Liver (tissue), 9 donors: ENCODE measurements around the gene LLPH. TPM values are rescaled to one million over a fixed set of nuclear protein-coding genes. Genes with fewer than 3 reads are reported as not detected.

Source experiments
- DNase-seq: peaks from one replicate; pipeline ENCODE4 v3.0.0-alpha.2; 2017; ENCODE audit warnings: low spot score
- H3K27ac ChIP-seq, 2 donors: one replicate each; pipeline ENCODE4 v1.7.0; 2013; ENCODE audit warnings: inconsistent platforms in 2 of 2, low read length in 2 of 2, control low read depth in 1 of 2, low read depth in 1 of 2, mild to moderate bottlenecking in 1 of 2
- H3K27me3 ChIP-seq, 4 donors: one replicate each; pipeline versions ENCODE4 v1.6.1 to v1.7.0; 2013; ENCODE audit warnings: low read length in 3 of 4, inconsistent platforms in 1 of 4, mild to moderate bottlenecking in 1 of 4, moderate library complexity in 1 of 4; ENCODE audit not compliant: control insufficient read depth in 4 of 4, insufficient read depth in 4 of 4
- H3K36me3 ChIP-seq, 4 donors: one replicate each; pipeline versions ENCODE4 v1.6.1 to v1.7.0; 2013; ENCODE audit warnings: low read length in 3 of 4, mild to moderate bottlenecking in 3 of 4, low read depth in 1 of 4, moderate library complexity in 1 of 4; ENCODE audit not compliant: control insufficient read depth in 4 of 4, insufficient read depth in 3 of 4
- H3K4me1 ChIP-seq, 4 donors: one replicate each; pipeline versions ENCODE4 v1.6.1 to v1.7.0; 2013; ENCODE audit warnings: low read length in 3 of 4, mild to moderate bottlenecking in 3 of 4, moderate library complexity in 1 of 4; ENCODE audit not compliant: control insufficient read depth in 4 of 4, insufficient read depth in 4 of 4
- H3K4me3 ChIP-seq, 3 donors: one replicate each; pipeline versions ENCODE4 v1.6.1 to v1.7.0; 2013; ENCODE audit warnings: low read length in 3 of 3, control low read depth in 1 of 3, low read depth in 1 of 3, mild to moderate bottlenecking in 1 of 3
- H3K9ac ChIP-seq, 2 donors: one replicate each; pipeline ENCODE4 v1.7.0; 2013; ENCODE audit warnings: low read length in 2 of 2, mild to moderate bottlenecking in 2 of 2, moderate library complexity in 2 of 2, control low read depth in 1 of 2, low read depth in 1 of 2
- H3K9me3 ChIP-seq, 4 donors: one replicate each; pipeline versions ENCODE4 v1.6.1 to v1.7.0; 2013; ENCODE audit warnings: low read length in 3 of 4; ENCODE audit not compliant: control insufficient read depth in 4 of 4
- EGR1 ChIP-seq, 2 donors: IDR thresholded peaks; 2 replicates each; pipeline ENCODE4 v1.6.1; 2016 to 2018; ENCODE audit warnings: antibody characterized with exemption in 2 of 2, low read depth in 2 of 2
- FOXA1 ChIP-seq: IDR thresholded peaks from 2 replicates; pipeline ENCODE4 v1.6.1; 2016; ENCODE audit warnings: antibody characterized with exemption
- FOXA2 ChIP-seq: IDR thresholded peaks from 2 replicates; pipeline ENCODE4 v1.6.1; 2016; ENCODE audit warnings: antibody characterized with exemption
- GABPA ChIP-seq, 2 donors: IDR thresholded peaks in 1 of 2; conservative IDR thresholded peaks in 1 of 2; 2 replicates each; pipeline ENCODE4 v1.6.1; 2016; ENCODE audit warnings: antibody characterized with exemption in 2 of 2, mild to moderate bottlenecking in 1 of 2, moderate library complexity in 1 of 2
- HNF4A ChIP-seq, 2 donors: conservative IDR thresholded peaks; 2 replicates each; pipeline ENCODE4 v1.6.1; 2016; ENCODE audit warnings: antibody characterized with exemption in 2 of 2, mild to moderate bottlenecking in 2 of 2
- HNF4G ChIP-seq: IDR thresholded peaks from 2 replicates; pipeline ENCODE4 v1.6.1; 2016; ENCODE audit warnings: antibody characterized with exemption
- JUND ChIP-seq, 2 donors: IDR thresholded peaks; 2 replicates each; pipeline ENCODE4 v1.6.1; 2016; ENCODE audit warnings: antibody characterized with exemption in 2 of 2
- NR2F2 ChIP-seq: IDR thresholded peaks from 2 replicates; pipeline ENCODE4 v1.6.1; 2016; ENCODE audit warnings: antibody characterized with exemption
- RAD21 ChIP-seq, 2 donors: IDR thresholded peaks; 2 replicates each; pipeline ENCODE4 v1.6.1; 2016; ENCODE audit warnings: antibody characterized with exemption in 2 of 2, mild to moderate bottlenecking in 2 of 2
- REST ChIP-seq: IDR thresholded peaks from 2 replicates; pipeline ENCODE4 v1.6.1; 2016; ENCODE audit warnings: antibody characterized with exemption, mild to moderate bottlenecking
- RXRA ChIP-seq, 2 donors: IDR thresholded peaks; 2 replicates each; pipeline ENCODE4 v1.6.1; 2017 to 2018; ENCODE audit warnings: antibody characterized with exemption in 2 of 2, mild to moderate bottlenecking in 1 of 2
- SP1 ChIP-seq: IDR thresholded peaks from 2 replicates; pipeline ENCODE4 v1.6.1; 2018; ENCODE audit warnings: antibody characterized with exemption, mild to moderate bottlenecking
- TAF1 ChIP-seq: conservative IDR thresholded peaks from 2 replicates; pipeline ENCODE4 v1.6.1; 2016; ENCODE audit warnings: antibody characterized with exemption, mild to moderate bottlenecking
- YY1 ChIP-seq: IDR thresholded peaks from 2 replicates; pipeline ENCODE4 v1.6.1; 2016; ENCODE audit warnings: antibody characterized with exemption, mild to moderate bottlenecking
- ZBTB33 ChIP-seq: IDR thresholded peaks from 2 replicates; pipeline ENCODE4 v1.6.1; 2016; ENCODE audit warnings: antibody characterized with exemption
- WGBS: extraction: QIAGEN DNeasy Blood & Tissue Kit; methylation state at CpG from one replicate; pipeline ENCODE4 v1.1.7; 2013; 5-methylcytosine and 5-hydroxymethylcytosine counted together
- polyA plus RNA-seq, 2 donors: library from polyadenylated mRNA; stranded (reverse) in 1 of 2; unstranded in 1 of 2; fragments of 200-250 nt in 1 of 2; fragments of >200 nt in 1 of 2; fragmentation: Nextera tagmentation in 1 of 2; extraction: Ambion mirVana in 1 of 2; gene quantifications; one replicate each; pipeline versions ENCODE4 v1.2.1 to v1.2.3, GENCODE V29; 2013 to 2015
- total RNA-seq, 2 donors: library from RNA; depleted of rRNA; stranded (reverse); fragments of >200 nt; gene quantifications; one replicate each; pipeline ENCODE4 v1.2.3, GENCODE V29; 2014
- TF ChIP-seq, protein P1 (sequence below): fragments of 150-350 bp; IDR thresholded peaks from 2 replicates; pipeline ENCODE4 v1.5.1; 2017; ENCODE audit warnings: improper control_type of control experiment, low read depth, low read length; ENCODE audit not compliant: missing input control
- TF ChIP-seq, protein P2 (sequence below): IDR thresholded peaks from 2 replicates; pipeline ENCODE4 v1.6.1; 2016; ENCODE audit warnings: antibody characterized with exemption
- TF ChIP-seq, protein P3 (sequence below): IDR thresholded peaks from 2 replicates; pipeline ENCODE4 v1.6.1; 2016; ENCODE audit warnings: antibody characterized with exemption
- donor health status: healthy.
- donor health status: healthy.
- donor health status: healthy.
- donor health status: healthy.
- donor health status: healthy.

LLPH gene
- total and polyA plus RNA-seq, 4 donors = 2.6 to 18.1 (median 6.6) TPM

- Histone ChIP-seq H3K4me1 (peaks cover 4 to 18% (median 15%) of the 10 kb centered on the region in 4 donors), H3K4me3 (no peak overlapping the region), H3K27ac (no peak overlapping the region), H3K9ac (no peak overlapping the region), H3K36me3 (peaks cover 6 to 41% (median 30%) of the 10 kb centered on the region in 4 donors), H3K9me3 (no peaks in the 10 kb centered on the region), H3K27me3 (no peaks in the 10 kb centered on the region)
- 73% methylated on average over 1 of the region's 1 CpG for WGBS
- DNase-seq = no peak
- TF ChIP-seq ZBTB33 (no peak), NR2F2 (no peak), HNF4G (no peak), SP1 (no peak), FOXA2 (no peak), HNF4A (conservative IDR thresholded peaks at IDR 0.05) (no peak), EGR1 (IDR thresholded peaks at IDR 0.05; ENCODE audit: low read depth in 2 of 2) (no peak), YY1 (no peak), JUND (IDR thresholded peaks at IDR 0.05) (no peak), FOXA1 (no peak), RAD21 (IDR thresholded peaks at IDR 0.05) (no peak), REST (no peak), RXRA (IDR thresholded peaks at IDR 0.05) (no peak), GABPA (IDR thresholded peaks at IDR 0.05 in 1 of 2, conservative IDR thresholded peaks at IDR 0.05 in 1 of 2) (no peak), TAF1 (no peak)
- TF ChIP-seq, protein P1, sequence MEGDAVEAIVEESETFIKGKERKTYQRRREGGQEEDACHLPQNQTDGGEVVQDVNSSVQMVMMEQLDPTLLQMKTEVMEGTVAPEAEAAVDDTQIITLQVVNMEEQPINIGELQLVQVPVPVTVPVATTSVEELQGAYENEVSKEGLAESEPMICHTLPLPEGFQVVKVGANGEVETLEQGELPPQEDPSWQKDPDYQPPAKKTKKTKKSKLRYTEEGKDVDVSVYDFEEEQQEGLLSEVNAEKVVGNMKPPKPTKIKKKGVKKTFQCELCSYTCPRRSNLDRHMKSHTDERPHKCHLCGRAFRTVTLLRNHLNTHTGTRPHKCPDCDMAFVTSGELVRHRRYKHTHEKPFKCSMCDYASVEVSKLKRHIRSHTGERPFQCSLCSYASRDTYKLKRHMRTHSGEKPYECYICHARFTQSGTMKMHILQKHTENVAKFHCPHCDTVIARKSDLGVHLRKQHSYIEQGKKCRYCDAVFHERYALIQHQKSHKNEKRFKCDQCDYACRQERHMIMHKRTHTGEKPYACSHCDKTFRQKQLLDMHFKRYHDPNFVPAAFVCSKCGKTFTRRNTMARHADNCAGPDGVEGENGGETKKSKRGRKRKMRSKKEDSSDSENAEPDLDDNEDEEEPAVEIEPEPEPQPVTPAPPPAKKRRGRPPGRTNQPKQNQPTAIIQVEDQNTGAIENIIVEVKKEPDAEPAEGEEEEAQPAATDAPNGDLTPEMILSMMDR = no peak
- TF ChIP-seq, protein P2, sequence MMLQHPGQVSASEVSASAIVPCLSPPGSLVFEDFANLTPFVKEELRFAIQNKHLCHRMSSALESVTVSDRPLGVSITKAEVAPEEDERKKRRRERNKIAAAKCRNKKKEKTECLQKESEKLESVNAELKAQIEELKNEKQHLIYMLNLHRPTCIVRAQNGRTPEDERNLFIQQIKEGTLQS = no peak
- TF ChIP-seq, protein P3, sequence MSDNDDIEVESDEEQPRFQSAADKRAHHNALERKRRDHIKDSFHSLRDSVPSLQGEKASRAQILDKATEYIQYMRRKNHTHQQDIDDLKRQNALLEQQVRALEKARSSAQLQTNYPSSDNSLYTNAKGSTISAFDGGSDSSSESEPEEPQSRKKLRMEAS = no peak
These were observed 2.9 kb downstream of the LLPH start for GRCh38 chr12:66127650-66128049.
